GM10266 (cell line): ENCODE measurements around the gene GFI1B.

ENCODE experiments used
- DNase-seq: peaks from one replicate; pipeline ENCODE4 v3.0.0; 2012; ENCODE audit errors: extremely low spot score
- CTCF ChIP-seq: IDR thresholded peaks from 2 replicates; pipeline ENCODE4 v1.5.1; 2012; ENCODE audit warnings: mild to moderate bottlenecking, low read depth; ENCODE audit not compliant: control insufficient read depth, insufficient read depth; ENCODE audit errors: missing control alignments

The GFI1B gene

GRCh38 chr9:132943651-132944293 lies 34.7 kb upstream of the GFI1B start:
- DNase-seq, result peak; percentile 21
- TF ChIP-seq CTCF, result no peak

GRCh38 chr9:132944294-132945185 lies 34.0 kb upstream of the GFI1B start, which contains the start of gene TSC1:
Gene TSC1, minus strand, starts transcription at chr9:132944616. Its CDS starts 15,744 bp downstream, at chr9:132928872.
- DNase-seq, result peak; percentile 91
- TF ChIP-seq CTCF, result no peak

- no peak for TF ChIP-seq CTCF
- peak; percentile 12 for DNase-seq
Measured at GRCh38 chr9:132945186-132946130, 33.0 kb upstream of the GFI1B start.

GRCh38 chr9:132946211-132946610 lies 32.3 kb upstream of the GFI1B start:
- TF ChIP-seq CTCF, result no peak
- no peak for DNase-seq

- no peak for DNase-seq
- TF ChIP-seq CTCF, result no peak
Measured at GRCh38 chr9:132946631-132947295, 31.7 kb upstream of the GFI1B start.

GRCh38 chr9:132947756-132948155 lies 30.7 kb upstream of the GFI1B start:
- no peak for TF ChIP-seq CTCF
- DNase-seq, result no peak
